ENCODE data around the gene RPL28. TPM values are rescaled to one million over a fixed set of nuclear protein-coding genes. Genes with fewer than 3 reads are reported as not detected.

The RPL28 gene
- total RNA-seq, 1 experiment from 2014 or later = 2,505 TPM

DNA sequence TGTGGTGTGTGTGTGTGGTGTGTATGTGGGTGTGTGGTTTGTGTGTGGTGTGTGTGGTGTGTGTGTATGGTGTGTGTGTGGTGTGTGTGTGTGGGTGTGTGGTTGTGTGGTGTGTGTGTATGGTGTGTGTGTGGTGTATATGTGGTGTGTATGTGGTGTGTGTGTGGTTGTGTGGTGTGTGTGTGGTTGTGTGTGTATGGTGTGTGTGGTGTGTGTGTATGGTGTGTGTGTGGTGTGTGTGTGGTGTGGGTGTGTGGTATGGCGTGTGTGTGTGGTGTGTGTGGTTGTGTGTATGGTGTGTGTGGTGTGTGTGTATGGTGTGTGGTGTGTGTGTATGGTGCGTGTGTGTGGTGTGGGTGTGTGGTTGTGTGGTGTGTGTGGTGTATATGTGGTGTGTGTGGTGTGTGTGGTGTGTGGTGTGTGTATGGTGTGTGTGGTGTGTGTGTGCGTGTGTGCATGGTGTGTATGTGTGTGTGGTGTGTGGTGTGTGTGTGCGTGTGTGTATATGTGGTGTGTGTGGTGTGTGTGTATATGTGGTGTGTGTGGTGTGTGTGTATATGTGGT lies 48.7 kb downstream of the RPL28 start:
- Mint-ChIP-seq H3K27me3 (ENCODE audit: low read depth) (peaks cover 26% of the 10 kb centered on the region), H3K4me3 (no peak overlapping the region), H3K27ac (no peak overlapping the region), H3K9me3 (peaks cover 22% of the 10 kb centered on the region), H3K36me3 (no peaks in the 10 kb centered on the region; the same call in 1 of the 2 replicates), H3K4me1 (no peaks in the 10 kb centered on the region; the same call in 1 of the 2 replicates)
- no peak for ATAC-seq
- POLR2A ChIA-PET = no interaction called here
- CTCF ChIA-PET = no interaction called here
- DNase-seq (ENCODE audit: low spot score) = no peak
- TF ChIP-seq MYBL2 (CRISPR knock-in tag; IDR thresholded peaks at IDR 0.05) (no peak), TEAD4 (CRISPR knock-in tag; IDR thresholded peaks at IDR 0.05) (no peak), ZNF671 (CRISPR knock-in tag; IDR thresholded peaks at IDR 0.05) (no peak), MAX (CRISPR knock-in tag; IDR thresholded peaks at IDR 0.05) (no peak), FOXP1 (CRISPR knock-in tag; IDR thresholded peaks at IDR 0.05; ENCODE audit: borderline replicate concordance) (no peak), CBFB (CRISPR knock-in tag; IDR thresholded peaks at IDR 0.05; ENCODE audit: low read depth) (no peak), NFE2L1 (CRISPR knock-in tag; IDR thresholded peaks at IDR 0.05) (no peak), MXD4 (CRISPR knock-in tag; IDR thresholded peaks at IDR 0.05; ENCODE audit: borderline replicate concordance) (no peak), ZNF396 (CRISPR knock-in tag; IDR thresholded peaks at IDR 0.05; ENCODE audit: borderline replicate concordance) (no peak), GABPB1 (CRISPR knock-in tag; IDR thresholded peaks at IDR 0.05) (no peak)
- TF ChIP-seq, protein P1, sequence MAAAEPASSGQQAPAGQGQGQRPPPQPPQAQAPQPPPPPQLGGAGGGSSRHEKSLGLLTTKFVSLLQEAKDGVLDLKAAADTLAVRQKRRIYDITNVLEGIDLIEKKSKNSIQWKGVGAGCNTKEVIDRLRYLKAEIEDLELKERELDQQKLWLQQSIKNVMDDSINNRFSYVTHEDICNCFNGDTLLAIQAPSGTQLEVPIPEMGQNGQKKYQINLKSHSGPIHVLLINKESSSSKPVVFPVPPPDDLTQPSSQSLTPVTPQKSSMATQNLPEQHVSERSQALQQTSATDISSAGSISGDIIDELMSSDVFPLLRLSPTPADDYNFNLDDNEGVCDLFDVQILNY (CRISPR knock-in tag; IDR thresholded peaks at IDR 0.05) = no peak
- TF ChIP-seq, protein P2, sequence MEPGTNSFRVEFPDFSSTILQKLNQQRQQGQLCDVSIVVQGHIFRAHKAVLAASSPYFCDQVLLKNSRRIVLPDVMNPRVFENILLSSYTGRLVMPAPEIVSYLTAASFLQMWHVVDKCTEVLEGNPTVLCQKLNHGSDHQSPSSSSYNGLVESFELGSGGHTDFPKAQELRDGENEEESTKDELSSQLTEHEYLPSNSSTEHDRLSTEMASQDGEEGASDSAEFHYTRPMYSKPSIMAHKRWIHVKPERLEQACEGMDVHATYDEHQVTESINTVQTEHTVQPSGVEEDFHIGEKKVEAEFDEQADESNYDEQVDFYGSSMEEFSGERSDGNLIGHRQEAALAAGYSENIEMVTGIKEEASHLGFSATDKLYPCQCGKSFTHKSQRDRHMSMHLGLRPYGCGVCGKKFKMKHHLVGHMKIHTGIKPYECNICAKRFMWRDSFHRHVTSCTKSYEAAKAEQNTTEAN (CRISPR knock-in tag; IDR thresholded peaks at IDR 0.05) = no peak
- TF ChIP-seq, protein P3, sequence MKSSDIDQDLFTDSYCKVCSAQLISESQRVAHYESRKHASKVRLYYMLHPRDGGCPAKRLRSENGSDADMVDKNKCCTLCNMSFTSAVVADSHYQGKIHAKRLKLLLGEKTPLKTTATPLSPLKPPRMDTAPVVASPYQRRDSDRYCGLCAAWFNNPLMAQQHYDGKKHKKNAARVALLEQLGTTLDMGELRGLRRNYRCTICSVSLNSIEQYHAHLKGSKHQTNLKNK (CRISPR knock-in tag; IDR thresholded peaks at IDR 0.05) = no peak

GRCh38 chr19:55435020-55435419 lies 49.3 kb downstream of the RPL28 start:
- H3K27ac Mint-ChIP-seq = no peak overlapping the region
- CTCF ChIA-PET = no interaction called here
- no peak for ATAC-seq
- peaks cover 1% of the 10 kb centered on the region for H3K4me1 Mint-ChIP-seq
- peaks cover 26% of the 10 kb centered on the region for H3K27me3 Mint-ChIP-seq (ENCODE audit: low read depth)
- POLR2A ChIA-PET = no interaction called here
- no peak for DNase-seq (ENCODE audit: low spot score)
- H3K36me3 Mint-ChIP-seq = no peaks in the 10 kb centered on the region; the same call in 1 of the 2 replicates
- no peak overlapping the region for H3K4me3 Mint-ChIP-seq
- peaks cover 20% of the 10 kb centered on the region for H3K9me3 Mint-ChIP-seq
- TF ChIP-seq MYBL2 (CRISPR knock-in tag; IDR thresholded peaks at IDR 0.05) (no peak), AFF4 (CRISPR knock-in tag; IDR thresholded peaks at IDR 0.05; ENCODE audit: borderline replicate concordance) (no peak), ZNF671 (CRISPR knock-in tag; IDR thresholded peaks at IDR 0.05) (no peak), ZNF532 (CRISPR knock-in tag; IDR thresholded peaks at IDR 0.05; ENCODE audit: borderline replicate concordance) (no peak), FOXK1 (CRISPR knock-in tag; IDR thresholded peaks at IDR 0.05) (no peak)
- TF ChIP-seq, protein P4, sequence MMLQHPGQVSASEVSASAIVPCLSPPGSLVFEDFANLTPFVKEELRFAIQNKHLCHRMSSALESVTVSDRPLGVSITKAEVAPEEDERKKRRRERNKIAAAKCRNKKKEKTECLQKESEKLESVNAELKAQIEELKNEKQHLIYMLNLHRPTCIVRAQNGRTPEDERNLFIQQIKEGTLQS (CRISPR knock-in tag; conservative IDR thresholded peaks at IDR 0.05) = no peak
- TF ChIP-seq, protein P5, sequence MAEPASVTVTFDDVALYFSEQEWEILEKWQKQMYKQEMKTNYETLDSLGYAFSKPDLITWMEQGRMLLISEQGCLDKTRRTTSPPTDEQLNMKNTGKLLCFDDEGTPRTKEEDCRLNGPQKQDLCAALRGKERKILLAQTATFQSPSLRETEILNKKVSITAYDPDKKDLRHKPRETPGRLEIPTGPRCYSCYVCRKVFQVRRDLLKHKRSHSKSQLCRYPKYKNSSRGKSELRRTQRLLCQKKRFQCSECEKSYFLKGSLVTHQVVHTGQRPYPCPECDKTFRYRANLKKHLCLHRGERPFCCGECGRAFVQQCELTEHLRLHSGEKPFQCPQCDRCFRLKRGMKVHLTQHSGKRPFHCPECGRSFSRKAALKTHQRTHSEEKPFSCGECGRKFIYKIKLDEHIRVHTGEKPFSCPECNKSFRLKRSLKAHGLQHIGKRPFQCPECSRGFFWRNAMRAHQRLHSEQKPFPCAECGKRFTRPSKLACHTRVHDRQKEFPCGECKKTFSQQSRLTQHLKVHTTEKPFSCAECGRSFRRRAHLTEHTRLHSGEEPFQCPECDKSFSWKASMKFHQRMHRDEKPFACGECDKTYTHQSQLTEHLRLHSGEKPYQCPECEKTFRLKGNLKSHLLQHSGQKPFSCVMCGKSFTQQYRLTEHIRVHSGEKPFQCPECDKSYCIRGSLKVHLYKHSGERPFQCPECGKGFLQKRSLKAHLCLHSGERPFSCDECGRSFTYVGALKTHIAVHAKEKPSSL (CRISPR knock-in tag; conservative IDR thresholded peaks at IDR 0.05) = no peak
- TF ChIP-seq, protein P6, sequence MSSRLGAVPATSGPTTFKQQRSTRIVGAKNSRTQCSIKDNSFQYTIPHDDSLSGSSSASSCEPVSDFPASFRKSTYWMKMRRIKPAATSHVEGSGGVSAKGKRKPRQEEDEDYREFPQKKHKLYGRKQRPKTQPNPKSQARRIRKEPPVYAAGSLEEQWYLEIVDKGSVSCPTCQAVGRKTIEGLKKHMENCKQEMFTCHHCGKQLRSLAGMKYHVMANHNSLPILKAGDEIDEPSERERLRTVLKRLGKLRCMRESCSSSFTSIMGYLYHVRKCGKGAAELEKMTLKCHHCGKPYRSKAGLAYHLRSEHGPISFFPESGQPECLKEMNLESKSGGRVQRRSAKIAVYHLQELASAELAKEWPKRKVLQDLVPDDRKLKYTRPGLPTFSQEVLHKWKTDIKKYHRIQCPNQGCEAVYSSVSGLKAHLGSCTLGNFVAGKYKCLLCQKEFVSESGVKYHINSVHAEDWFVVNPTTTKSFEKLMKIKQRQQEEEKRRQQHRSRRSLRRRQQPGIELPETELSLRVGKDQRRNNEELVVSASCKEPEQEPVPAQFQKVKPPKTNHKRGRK (CRISPR knock-in tag; IDR thresholded peaks at IDR 0.05; ENCODE audit: borderline replicate concordance) = no peak
